Lower leg skin (tissue), 3 donors: ENCODE results near the gene AHCYL1.

Experiments
- POLR2A ChIP-seq, 2 donors: fragments of 450-650 bp; IDR thresholded peaks; one replicate each; pipeline ENCODE4 v1.6.1; 2016 to 2017; ENCODE audit warnings: antibody characterized with exemption in 2 of 2, mild to moderate bottlenecking in 1 of 2, moderate library complexity in 1 of 2
- TF ChIP-seq, protein P1 (sequence below), 3 donors: fragments of 450-650 bp; IDR thresholded peaks; one replicate each; pipeline ENCODE4 v1.5.1; 2016; ENCODE audit warnings: antibody characterized with exemption in 3 of 3, mild to moderate bottlenecking in 3 of 3, moderate library complexity in 2 of 3

DNA sequence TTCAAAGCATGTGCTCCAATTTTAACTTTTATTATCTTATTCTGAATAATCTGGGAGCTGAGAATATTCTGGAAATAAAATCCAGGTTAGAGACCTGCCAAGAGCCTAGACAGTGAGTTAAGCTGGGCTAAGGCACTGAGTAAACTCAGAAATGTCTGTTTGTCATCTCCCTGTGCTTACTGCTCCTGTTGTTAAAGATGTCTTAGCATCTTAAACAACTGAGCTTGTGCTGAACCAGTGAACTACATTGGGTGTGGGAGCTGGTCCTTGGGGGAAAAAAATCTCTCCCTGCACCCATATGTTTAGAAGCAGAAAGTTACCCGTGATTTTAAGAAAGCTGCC, 25.0 kb upstream of the AHCYL1 start:
- TF ChIP-seq, protein P1, sequence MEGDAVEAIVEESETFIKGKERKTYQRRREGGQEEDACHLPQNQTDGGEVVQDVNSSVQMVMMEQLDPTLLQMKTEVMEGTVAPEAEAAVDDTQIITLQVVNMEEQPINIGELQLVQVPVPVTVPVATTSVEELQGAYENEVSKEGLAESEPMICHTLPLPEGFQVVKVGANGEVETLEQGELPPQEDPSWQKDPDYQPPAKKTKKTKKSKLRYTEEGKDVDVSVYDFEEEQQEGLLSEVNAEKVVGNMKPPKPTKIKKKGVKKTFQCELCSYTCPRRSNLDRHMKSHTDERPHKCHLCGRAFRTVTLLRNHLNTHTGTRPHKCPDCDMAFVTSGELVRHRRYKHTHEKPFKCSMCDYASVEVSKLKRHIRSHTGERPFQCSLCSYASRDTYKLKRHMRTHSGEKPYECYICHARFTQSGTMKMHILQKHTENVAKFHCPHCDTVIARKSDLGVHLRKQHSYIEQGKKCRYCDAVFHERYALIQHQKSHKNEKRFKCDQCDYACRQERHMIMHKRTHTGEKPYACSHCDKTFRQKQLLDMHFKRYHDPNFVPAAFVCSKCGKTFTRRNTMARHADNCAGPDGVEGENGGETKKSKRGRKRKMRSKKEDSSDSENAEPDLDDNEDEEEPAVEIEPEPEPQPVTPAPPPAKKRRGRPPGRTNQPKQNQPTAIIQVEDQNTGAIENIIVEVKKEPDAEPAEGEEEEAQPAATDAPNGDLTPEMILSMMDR (IDR thresholded peaks at IDR 0.05), result no peak
- TF ChIP-seq POLR2A (IDR thresholded peaks at IDR 0.05), result no peak
